Caco-2 (cell line): ENCODE results near the gene FGG. TPM values are rescaled to one million over a fixed set of nuclear protein-coding genes. Genes with fewer than 3 reads are reported as not detected.

Experiments
- BruUV-seq: library from RNA; stranded (reverse); fragments of 400-500 nt; replicated peaks from 2 replicates; lab custom pipeline; 2021; lab: Mats Ljungman, UMichigan
- CTCF ChIA-PET: fragments of 300-600 bp; sonication (Branson Sonifier 250); formaldehyde crosslinking; loops from one replicate; lab custom pipeline; 2022; ENCODE audit warnings: antibody characterized with exemption; lab: Charles Lee
- POLR2A ChIA-PET: fragments of 300-600 bp; sonication (Branson Sonifier 250); formaldehyde crosslinking; loops from one replicate; lab custom pipeline; 2022; ENCODE audit warnings: antibody characterized with exemption; lab: Charles Lee
- DNase-seq, 2 experiments: peaks; one replicate each; pipeline versions ENCODE4 v3.0.0 to v3.0.0-alpha.2; 2020 to 2022
- H3K27me3 ChIP-seq: replicated peaks from 2 replicates; pipeline ENCODE4 v1.6.0; 2011; ENCODE audit warnings: low read length; ENCODE audit not compliant: control insufficient read depth, insufficient read depth
- H3K36me3 ChIP-seq: 2 replicates; pipeline ENCODE4 v1.5.1; 2011; ENCODE audit warnings: low read length; ENCODE audit not compliant: control insufficient read depth, insufficient read depth
- H3K4me1 ChIP-seq: fragments of 250-450 bp; sonication (Bioruptor Pico); 2 replicates; pipeline ENCODE4 v1.5.1; 2020; ENCODE audit warnings: mild to moderate bottlenecking
- H3K4me3 ChIP-seq: 2 replicates; pipeline ENCODE4 v1.5.1; 2011; ENCODE audit warnings: low read depth, mild to moderate bottlenecking, control low read depth, low read length
- H3K9me3 ChIP-seq: fragments of 250-450 bp; sonication (Bioruptor Pico); 2 replicates; pipeline ENCODE4 v1.5.1; 2020; ENCODE audit warnings: mild to moderate bottlenecking, moderate library complexity
- H3K27ac Mint-ChIP-seq: one replicate; pipeline ENCODE4 v1.8.0; 2022; ENCODE audit warnings: mixed read lengths; ENCODE audit not compliant: unreplicated experiment
- H3K27me3 Mint-ChIP-seq: one replicate; pipeline ENCODE4 v1.8.0; 2022; ENCODE audit warnings: mixed read lengths; ENCODE audit not compliant: insufficient read depth, unreplicated experiment
- H3K36me3 Mint-ChIP-seq: one replicate; pipeline ENCODE4 v1.8.0; 2022; ENCODE audit warnings: mild to moderate bottlenecking, mixed read lengths; ENCODE audit not compliant: insufficient read depth, unreplicated experiment
- H3K4me1 Mint-ChIP-seq: one replicate; pipeline ENCODE4 v1.8.0; 2022; ENCODE audit warnings: low read depth, mixed read lengths; ENCODE audit not compliant: unreplicated experiment
- H3K4me3 Mint-ChIP-seq: one replicate; pipeline ENCODE4 v1.8.0; 2022; ENCODE audit warnings: mild to moderate bottlenecking, moderate library complexity, mixed read lengths; ENCODE audit not compliant: unreplicated experiment
- H3K9me3 Mint-ChIP-seq: one replicate; pipeline ENCODE4 v1.8.0; 2022; ENCODE audit warnings: mixed read lengths; ENCODE audit not compliant: unreplicated experiment
- CTCF ChIP-seq, 2 experiments: fragments of 200-600 bp in 1 of 2; IDR thresholded peaks; 1 replicate in 1 of 2; 2 replicates in 1 of 2; pipeline versions ENCODE4 v1.5.1 to v1.8.0; 2011 to 2022; ENCODE audit warnings: antibody characterized with exemption in 1 of 2, control low read depth in 1 of 2, inconsistent platforms in 1 of 2, low read depth in 1 of 2, low read length in 1 of 2, mild to moderate bottlenecking in 1 of 2, moderate library complexity in 1 of 2; ENCODE audit not compliant: insufficient read depth in 1 of 2, severe bottlenecking in 1 of 2, unreplicated experiment in 1 of 2
- intact Hi-C: fragments of 100-400 bp; cut with micrococcal nuclease; formaldehyde crosslinking; loops from one replicate; pipeline ENCODE4 v1.10.0; 2022; ENCODE audit not compliant: unreplicated experiment
- total RNA-seq: library from RNA; stranded (reverse); gene quantifications from 2 replicates; pipeline ENCODE4 v1.2.3, GENCODE V29; 2022

Gene FGG
- total RNA-seq, 1 experiment from 2014 or later: 121 TPM

GRCh38 chr4:154658680-154659405 is 46.4 kb upstream of the FGG start:
- Histone ChIP-seq H3K9me3 (no peaks in the 10 kb centered on the region; the same call in 1 of the 2 replicates), H3K27me3 (no peaks in the 10 kb centered on the region), H3K4me1 (peaks cover 9% of the 10 kb centered on the region; the same call in 1 of the 2 replicates), H3K36me3 (no peaks in the 10 kb centered on the region), H3K4me3 (no peak overlapping the region)
- no TSS peak for BruUV-seq
- DNase-seq: no peak
- ChIA-PET CTCF (no interaction called here), POLR2A (no interaction called here)
- H3K36me3 Mint-ChIP-seq: no peaks in the 10 kb centered on the region
- intact Hi-C loops: no loop called here
- H3K4me3 Mint-ChIP-seq: no peak overlapping the region
- H3K27ac Mint-ChIP-seq: no peak overlapping the region
- H3K27me3 Mint-ChIP-seq: peaks cover 6% of the 10 kb centered on the region
- no peaks in the 10 kb centered on the region for H3K9me3 Mint-ChIP-seq
- no peak for TF ChIP-seq CTCF (IDR thresholded peaks at IDR 0.05; ENCODE audit: insufficient read depth in 1 of 2, low read depth in 1 of 2, low read length in 1 of 2, severe bottlenecking in 1 of 2, unreplicated experiment in 1 of 2)
- H3K4me1 Mint-ChIP-seq: no peaks in the 10 kb centered on the region

- Mint-ChIP-seq H3K27me3 (peaks cover 3% of the 10 kb centered on the region), H3K27ac (no peak overlapping the region), H3K36me3 (no peaks in the 10 kb centered on the region), H3K9me3 (no peaks in the 10 kb centered on the region), H3K4me3 (no peak overlapping the region), H3K4me1 (no peaks in the 10 kb centered on the region)
- intact Hi-C loops: loop anchor here (10.0 kb wide), 1 partner anchor 281 kb away; no protein-coding TSS in a partner anchor
- H3K36me3 ChIP-seq: no peaks in the 10 kb centered on the region
- H3K9me3 ChIP-seq: no peaks in the 10 kb centered on the region
- no TSS peak for BruUV-seq
- no peaks in the 10 kb centered on the region for H3K4me1 ChIP-seq
- no peak for DNase-seq
- TF ChIP-seq CTCF (IDR thresholded peaks at IDR 0.05; ENCODE audit: insufficient read depth in 1 of 2, low read depth in 1 of 2, low read length in 1 of 2, severe bottlenecking in 1 of 2, unreplicated experiment in 1 of 2): no peak
- CTCF ChIA-PET: interaction anchor here (0.6 kb wide), 1 partner anchor 1840 kb away, joined by 3 read pairs; no protein-coding TSS in a partner anchor
- no peaks in the 10 kb centered on the region for H3K27me3 ChIP-seq
- no peak overlapping the region for H3K4me3 ChIP-seq
- POLR2A ChIA-PET: no interaction called here
Measured at GRCh38 chr4:154643493-154643892, 31.0 kb upstream of the FGG start.

- intact Hi-C loops: loop anchor here (1.0 to 10.0 kb wide), 2 partner anchors 137 to 282 kb away; no protein-coding TSS in a partner anchor
- Mint-ChIP-seq H3K27ac (no peak overlapping the region), H3K9me3 (no peaks in the 10 kb centered on the region), H3K4me3 (no peak overlapping the region), H3K27me3 (peaks cover 3% of the 10 kb centered on the region), H3K36me3 (no peaks in the 10 kb centered on the region), H3K4me1 (no peaks in the 10 kb centered on the region)
- BruUV-seq: no TSS peak
- no peak for TF ChIP-seq CTCF (IDR thresholded peaks at IDR 0.05; ENCODE audit: insufficient read depth in 1 of 2, low read depth in 1 of 2, low read length in 1 of 2, severe bottlenecking in 1 of 2, unreplicated experiment in 1 of 2)
- no peaks in the 10 kb centered on the region for H3K9me3 ChIP-seq
- POLR2A ChIA-PET: no interaction called here
- no peaks in the 10 kb centered on the region for H3K27me3 ChIP-seq
- CTCF ChIA-PET: no interaction called here
- no peak for DNase-seq
- H3K4me3 ChIP-seq: no peak overlapping the region
- H3K4me1 ChIP-seq: no peaks in the 10 kb centered on the region
- H3K36me3 ChIP-seq: no peaks in the 10 kb centered on the region
Measured at GRCh38 chr4:154642373-154643009, 30.0 kb upstream of the FGG start.
